DMS53 treated with DMSO at 0.1 percent for 48 hours (cell line): ENCODE results near the gene MYOM3.

ENCODE experiments used
- DNase-seq: peaks from one replicate; lab custom pipeline; 2025; ENCODE audit not compliant: unreplicated experiment; lab: John Stamatoyannopoulos, UW

The MYOM3 gene

GRCh38 chr1:24111996-24112779, at the start of gene MYOM3:
TSS of gene MYOM3 (minus strand) at chr1:24112135. CDS start at chr1:24108636, 3,499 bp downstream.
- peak; percentile 66 for DNase-seq

GRCh38 chr1:24161270-24161669, 49.3 kb upstream of the MYOM3 start:
- DNase-seq, result no peak

GRCh38 chr1:24159366-24159765, 47.4 kb upstream of the MYOM3 start:
- no peak for DNase-seq

GRCh38 chr1:24157918-24158481, 46.1 kb upstream of the MYOM3 start:
- no peak for DNase-seq

GRCh38 chr1:24156542-24157260, 44.8 kb upstream of the MYOM3 start:
- no peak for DNase-seq

- peak; percentile 66 for DNase-seq
Measured at GRCh38 chr1:24155011-24155782, 43.3 kb upstream of the MYOM3 start.

- no peak for DNase-seq
Measured at GRCh38 chr1:24154215-24154614, 42.3 kb upstream of the MYOM3 start.

GRCh38 chr1:24152631-24153494, 40.9 kb upstream of the MYOM3 start:
- no peak for DNase-seq

GRCh38 chr1:24151175-24151533, 39.2 kb upstream of the MYOM3 start:
- peak; percentile 82 for DNase-seq

GRCh38 chr1:24150234-24151174, 38.6 kb upstream of the MYOM3 start:
- peak; percentile 82 for DNase-seq

- no peak for DNase-seq
Measured at GRCh38 chr1:24149866-24150233, 37.9 kb upstream of the MYOM3 start.

- DNase-seq, result no peak
Measured at GRCh38 chr1:24147816-24148215, 35.9 kb upstream of the MYOM3 start.

- no peak for DNase-seq
Measured at GRCh38 chr1:24147194-24147593, 35.3 kb upstream of the MYOM3 start.

GRCh38 chr1:24142546-24143534, 30.9 kb upstream of the MYOM3 start, which contains the start of gene IL22RA1:
TSS of gene IL22RA1 (minus strand) at chr1:24143140. CDS start at chr1:24143082, 58 bp downstream.
- DNase-seq, result no peak

GRCh38 chr1:24141311-24141997, 29.5 kb upstream of the MYOM3 start:
- DNase-seq, result no peak

- DNase-seq, result no peak
Measured at GRCh38 chr1:24140741-24141181, 28.8 kb upstream of the MYOM3 start.

- no peak for DNase-seq
Measured at GRCh38 chr1:24139841-24140425, 28.0 kb upstream of the MYOM3 start.
